ENCODE data around the gene ATG101.
"Not testable (repeated sequence)": the region's sequence is repeated elsewhere in the genome, so short reads cannot be mapped to it uniquely, and the experiment has no call there.

The ATG101 gene

DNA sequence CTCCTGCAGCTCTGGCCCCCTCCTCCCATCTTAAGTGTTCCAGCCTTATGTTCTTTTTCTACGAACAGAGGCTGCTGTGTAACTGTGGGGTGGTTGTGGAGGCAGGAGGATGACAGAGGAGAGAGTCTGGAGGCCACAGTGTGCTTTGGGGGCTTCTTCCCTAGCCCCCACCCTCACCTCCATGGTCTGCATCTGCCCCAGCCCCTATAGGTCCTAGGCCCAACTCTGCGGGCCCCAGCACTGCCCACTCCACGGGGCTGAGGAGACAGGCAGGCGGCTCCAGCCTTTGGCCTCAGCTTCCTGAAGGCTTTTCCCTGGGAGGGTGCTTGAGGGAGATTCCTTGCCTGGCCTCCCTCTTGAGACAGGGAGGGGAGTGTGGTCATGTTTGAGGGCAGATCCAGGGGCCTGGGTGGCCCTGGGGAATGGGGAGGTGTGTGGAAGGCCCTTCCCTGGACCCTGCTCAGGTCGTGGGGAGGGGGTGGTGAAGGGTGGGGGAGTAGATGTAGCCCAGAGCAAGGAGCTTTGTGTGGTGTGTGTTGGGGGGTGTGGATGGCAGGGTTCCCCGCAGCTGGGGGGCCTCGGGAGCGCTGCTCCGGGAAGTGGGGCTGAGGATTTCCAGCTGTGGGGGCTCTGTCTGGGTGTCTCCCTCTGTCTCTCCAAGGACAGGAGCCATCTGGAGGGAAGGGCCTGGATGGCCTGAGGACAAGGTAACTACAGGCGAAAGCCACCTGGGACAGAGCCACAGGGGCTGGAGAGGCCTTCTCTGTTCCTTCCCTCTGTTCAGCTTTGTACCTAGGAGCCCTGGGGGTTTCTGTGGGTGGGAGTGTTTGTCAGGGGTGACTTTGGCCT is 10.8 kb downstream of the ATG101 start:
- no peak for FAIRE-seq

DNA sequence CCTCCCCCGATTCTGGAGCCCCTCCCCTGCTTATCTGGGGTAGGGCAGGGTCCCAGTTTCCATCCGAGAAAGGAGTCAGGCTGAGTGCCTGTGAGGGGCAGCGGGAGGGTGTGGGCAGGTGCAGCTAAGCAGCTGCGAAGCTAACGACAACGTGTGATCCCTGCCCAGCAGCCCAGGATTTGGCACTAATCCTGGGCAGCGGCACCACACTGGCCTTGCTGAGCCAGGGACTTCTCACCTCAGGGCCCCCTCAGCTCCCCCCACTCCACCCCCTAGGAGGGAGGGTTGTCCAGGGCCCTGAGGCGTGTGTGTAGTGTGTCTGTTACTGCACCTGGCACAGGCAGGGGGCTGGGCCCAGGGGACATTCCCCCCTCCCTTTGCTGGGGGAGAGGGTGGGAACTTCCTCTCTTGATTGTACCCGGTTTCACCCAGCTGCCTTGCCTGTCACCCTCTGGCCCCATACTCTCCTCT is 11.5 kb downstream of the ATG101 start:
- no peak for FAIRE-seq

DNA sequence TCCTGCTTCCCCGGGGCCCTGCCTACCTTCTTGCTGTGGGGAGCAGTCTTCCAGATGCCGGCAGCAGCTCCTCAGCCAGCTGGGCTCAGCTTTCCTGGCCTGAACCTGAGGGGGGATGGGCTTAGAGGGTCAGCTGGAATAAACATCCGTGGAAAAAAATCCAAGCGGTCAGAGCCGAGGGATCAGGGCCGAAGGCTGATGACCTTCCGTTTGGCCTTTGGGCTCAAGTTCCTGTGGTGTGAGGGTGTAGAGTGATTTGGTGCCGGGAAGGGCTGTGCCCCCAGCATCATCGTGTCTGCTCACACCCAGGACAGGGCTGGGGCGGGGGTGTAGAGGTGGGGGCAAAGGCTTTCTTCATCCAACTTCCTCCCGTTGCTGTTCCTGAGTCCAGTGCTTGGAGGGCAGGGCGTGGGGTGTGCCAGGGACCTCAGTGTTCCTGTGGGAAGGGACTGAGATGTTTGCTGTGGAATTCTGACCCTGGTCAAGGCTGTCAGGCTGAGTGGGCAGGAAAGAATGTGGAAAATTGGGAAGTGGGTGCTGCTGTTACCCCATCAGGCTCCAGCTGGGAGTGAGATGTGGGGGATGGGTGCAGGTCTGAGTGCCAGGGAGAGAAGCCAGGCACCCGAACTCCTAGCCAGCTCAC is 12.4 kb downstream of the ATG101 start:
- no peak for FAIRE-seq

- FAIRE-seq = no peak
Observed at GRCh38 chr12:52082669-52082987, 12.8 kb downstream of the ATG101 start.

GRCh38 chr12:52082988-52083637 is 13.3 kb downstream of the ATG101 start:
- FAIRE-seq = no peak

DNA sequence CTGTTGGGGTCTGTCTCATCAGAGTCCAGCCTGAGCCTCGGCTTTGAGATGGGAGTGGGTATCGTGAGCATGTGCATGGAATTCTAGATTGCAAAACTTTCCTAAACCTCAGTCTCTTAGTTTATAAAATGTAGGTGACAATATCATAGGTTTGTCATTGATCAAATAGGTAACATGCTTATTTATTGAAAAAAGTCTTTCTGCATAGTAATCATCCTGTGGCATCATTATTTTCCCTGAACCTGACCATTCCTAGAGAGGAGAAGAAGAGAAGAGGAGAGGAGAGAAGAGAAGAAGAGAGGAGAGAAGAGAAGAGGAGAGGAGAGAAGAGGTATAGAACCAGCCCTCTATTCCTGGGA is 13.8 kb downstream of the ATG101 start:
- no peak for FAIRE-seq

GRCh38 chr12:52084491-52085231 is 14.9 kb downstream of the ATG101 start:
- no peak for FAIRE-seq

DNA sequence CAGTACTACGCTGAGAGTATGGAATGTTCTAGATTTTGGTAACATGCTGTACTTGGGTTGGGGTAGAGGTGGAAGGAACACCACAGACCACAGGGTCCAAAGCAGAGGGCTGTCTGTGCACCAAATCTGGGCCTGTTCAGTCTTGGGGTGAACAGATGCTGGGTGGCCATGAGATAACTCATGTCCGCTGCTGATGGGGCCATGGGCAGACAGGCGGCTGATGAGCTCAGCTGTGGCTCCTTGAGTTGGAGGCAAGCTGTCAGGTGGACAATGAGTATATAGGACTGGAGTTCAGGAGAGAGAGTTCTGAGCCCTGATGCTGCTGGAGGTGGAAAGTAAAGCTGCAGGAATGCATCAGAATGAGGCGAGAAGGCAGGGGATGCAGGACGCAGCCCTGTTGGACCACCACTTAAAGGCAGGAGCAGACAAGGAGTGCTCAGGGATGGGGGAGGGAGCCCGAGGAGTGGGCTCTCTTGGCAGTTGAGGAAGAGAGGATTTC is 16.0 kb downstream of the ATG101 start:
- no peak for FAIRE-seq

- no peak for FAIRE-seq
Observed at GRCh38 chr12:52086366-52086765, 16.6 kb downstream of the ATG101 start.

DNA sequence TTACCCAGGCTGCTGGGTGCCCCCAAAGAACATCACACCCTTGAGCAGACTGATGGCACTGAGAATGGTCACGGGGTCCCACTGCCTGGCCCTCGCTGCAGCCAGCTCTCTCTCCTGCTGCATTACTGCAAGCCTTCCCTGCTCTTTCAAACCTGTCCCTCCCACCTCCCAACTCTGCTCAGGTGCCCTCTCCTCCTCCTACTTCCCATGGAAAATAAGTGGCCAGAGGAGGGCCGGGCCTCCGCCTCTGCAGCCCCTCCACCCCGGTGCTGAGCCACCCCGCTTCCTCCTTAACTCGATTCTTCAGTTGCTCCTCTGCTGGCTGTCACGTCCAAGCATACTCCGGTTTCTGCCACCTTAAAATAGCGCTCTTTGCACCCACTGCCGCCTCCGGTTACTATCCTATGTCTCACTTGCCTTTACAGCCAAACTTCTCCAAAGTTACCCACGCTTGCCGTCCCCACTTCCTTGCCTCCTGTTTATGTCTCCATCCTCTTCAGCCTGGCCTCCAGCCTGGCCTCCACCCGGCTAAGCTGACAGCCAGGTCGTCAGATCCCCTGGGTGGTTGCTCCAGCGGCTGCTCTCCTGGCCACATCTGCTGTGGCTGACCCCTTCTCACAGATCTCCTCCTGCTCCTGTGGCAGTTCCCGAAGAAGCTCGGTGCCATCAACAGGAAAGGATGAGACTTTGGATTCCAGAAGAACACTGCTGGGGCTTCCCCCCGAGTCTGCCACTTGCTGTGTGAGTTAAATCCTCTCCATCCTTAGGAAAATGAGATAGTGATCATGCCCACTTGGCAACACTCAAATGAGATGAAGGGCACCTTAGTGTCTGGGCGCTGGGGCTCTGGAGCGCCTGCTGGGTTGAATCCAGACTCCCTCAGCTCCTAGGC is 17.4 kb downstream of the ATG101 start:
- no peak for FAIRE-seq

- FAIRE-seq = no peak
Observed at GRCh38 chr12:52087961-52088820, 18.4 kb downstream of the ATG101 start.

DNA sequence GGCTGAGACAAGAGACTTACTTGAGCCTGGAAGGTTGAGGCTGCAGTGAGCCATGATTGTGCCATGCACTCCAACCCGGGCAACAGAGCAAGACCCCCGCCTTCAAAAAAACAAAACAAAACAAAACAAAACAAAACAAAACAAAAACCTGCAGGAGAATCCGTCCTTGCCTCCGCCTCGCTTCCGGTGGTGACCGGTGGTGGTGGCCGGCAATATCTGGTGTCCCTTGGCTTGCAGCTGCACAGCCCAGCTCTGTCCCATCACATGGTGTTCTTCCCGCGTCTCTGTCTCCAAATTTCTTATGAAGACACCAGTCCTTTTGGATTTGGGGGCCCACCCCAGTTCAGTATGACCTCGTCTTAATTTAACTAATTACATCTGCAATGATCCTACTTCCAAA is 19.7 kb downstream of the ATG101 start:
- FAIRE-seq = no peak

GRCh38 chr12:52090291-52090690 is 20.5 kb downstream of the ATG101 start:
- no peak for FAIRE-seq

- no peak for FAIRE-seq
Observed at GRCh38 chr12:52091061-52091460, 21.3 kb downstream of the ATG101 start.

DNA sequence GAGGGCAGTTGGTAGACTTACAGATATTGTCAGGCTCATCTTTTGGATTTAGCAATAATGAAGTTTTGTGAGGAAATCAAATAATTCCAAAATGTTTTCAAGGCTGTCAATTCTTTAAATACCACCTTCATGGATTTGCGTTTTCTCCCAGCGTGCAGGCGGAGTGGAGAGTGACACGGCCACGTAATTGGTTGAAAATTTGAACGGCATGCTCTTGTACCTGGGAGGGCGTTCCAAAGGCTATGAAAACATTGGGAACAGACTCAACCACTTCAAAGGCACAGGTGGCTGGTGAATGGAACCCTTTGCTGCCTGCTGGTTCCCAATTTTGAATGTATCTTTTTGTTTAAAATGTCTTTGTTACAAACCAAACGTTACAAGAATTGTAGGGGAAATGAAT is 22.1 kb downstream of the ATG101 start:
- FAIRE-seq = no peak

GRCh38 chr12:52093346-52093745 is 23.6 kb downstream of the ATG101 start:
- FAIRE-seq = no peak

DNA sequence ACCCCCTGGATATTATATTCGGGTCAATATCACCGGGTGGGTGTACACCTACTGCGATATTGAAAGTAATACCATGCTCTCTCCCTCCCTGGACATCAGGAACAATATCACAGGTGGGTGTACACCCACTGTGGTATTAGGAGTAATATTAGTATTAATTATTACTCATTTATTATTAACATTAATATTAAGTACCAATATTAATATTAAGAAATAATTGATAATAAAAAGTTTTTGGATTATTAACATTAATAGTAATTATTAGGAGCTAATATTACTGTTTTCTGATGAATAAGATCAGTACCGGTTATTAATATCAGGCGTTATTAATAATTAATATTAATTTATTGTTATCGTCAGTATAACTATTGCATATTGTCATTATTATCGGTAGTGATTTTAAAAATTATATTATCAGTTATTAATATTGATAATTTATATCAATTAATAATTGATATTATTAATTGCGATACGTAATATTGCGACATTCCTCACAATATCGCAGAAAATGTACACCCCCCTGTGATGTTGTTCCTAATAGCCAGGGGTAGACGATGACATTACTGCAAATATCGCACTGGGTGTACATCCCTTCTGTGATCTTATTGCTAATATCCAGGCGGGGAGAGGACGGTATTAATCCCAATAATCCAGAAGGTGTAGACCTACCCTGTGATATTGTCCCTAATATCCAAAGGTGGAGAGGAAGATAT is 26.7 kb downstream of the ATG101 start:
- FAIRE-seq = no peak

DNA sequence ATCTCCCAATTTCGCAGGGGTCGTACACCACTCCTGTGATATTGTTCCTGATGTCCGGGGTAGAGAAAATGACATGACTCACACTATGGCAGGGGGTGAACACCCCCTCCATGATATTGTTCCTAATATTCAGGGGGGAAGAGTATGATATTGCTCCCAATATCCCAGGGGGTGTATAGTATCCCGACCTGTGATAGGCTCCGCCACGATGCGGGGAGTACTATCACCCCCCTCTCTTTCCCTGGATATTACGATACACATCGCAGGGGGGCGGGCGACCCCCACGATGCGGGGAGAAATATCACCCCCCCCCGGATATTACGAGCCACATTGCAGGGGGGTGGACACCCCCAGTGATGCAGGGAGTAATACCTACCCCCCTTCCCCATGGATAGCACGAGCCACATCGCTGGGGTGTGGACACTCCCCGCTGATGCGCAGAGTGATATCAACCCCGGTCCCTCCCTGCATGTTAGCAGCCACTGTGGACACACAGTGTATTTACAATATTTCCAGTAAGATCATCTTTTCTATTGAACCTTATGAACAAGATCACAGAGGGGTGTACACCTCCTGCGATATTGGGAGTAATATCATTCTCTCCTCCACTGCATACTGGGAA is 27.4 kb downstream of the ATG101 start:
- no peak for FAIRE-seq

DNA sequence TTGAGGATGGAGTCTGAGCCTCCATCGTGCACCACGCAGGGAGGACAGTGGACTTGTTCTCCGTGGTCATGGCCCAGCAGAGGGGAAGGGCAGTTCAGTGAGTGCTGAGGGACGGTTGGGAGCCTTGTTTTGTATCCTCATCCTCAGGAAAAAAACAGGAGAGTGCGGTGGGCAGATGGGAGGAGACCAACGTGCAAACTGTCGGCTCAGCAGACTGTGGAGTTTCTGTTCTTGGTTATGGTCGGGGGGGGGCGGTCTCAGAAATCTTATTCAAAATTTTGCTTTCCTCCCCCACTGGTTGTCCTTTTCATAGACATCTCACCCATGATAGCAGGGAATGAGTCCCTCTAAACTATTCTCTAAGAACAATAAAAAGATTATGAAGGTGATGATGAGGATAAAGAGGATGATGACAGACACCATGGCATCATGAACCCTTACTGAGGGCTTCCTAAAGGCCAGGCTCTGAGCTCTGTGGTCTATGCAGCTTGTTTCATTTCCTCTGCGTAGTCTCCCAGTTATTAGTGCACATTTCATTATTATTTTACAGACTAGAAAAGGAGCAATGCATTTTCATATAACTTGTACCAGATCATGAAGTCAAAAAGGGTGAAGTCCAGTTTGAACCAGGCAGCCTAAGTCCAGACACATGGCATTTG is 34.8 kb downstream of the ATG101 start:
- not testable (repeated sequence) for FAIRE-seq
